ENCODE measurements around the gene ASB14.

- no peak for TF ChIP-seq POLR2A (IDR thresholded peaks at IDR 0.05)
- TF ChIP-seq CTCF (IDR thresholded peaks at IDR 0.05): no peak
Observed at GRCh38 chr3:57230006-57230405, 62.5 kb downstream of the ASB14 start.
